ENCODE measurements around the gene CADPS. TPM values are rescaled to one million over a fixed set of nuclear protein-coding genes. Genes with fewer than 3 reads are reported as not detected.

CADPS gene
- total and polyA plus RNA-seq, 5 experiments from 2014 or later, result not detected

DNA sequence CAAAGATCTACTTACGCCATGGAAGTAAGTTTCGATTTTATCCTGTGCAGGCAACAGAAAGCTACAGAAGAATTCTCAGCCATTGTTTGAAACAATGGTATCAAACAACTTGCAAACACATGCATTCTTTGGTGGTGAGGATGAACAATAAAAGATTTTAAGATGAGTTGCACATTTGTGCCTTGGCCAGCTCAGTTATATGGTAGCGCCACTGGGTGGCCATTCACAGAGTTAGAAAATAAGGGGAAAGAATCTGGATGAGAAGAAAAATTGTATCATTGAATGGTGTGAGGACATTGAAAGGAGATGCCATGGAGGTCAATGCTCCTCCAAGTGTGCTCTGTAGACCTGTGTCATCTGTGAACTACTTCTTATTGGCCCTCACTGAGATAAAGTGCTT, 11.6 kb downstream of the CADPS start:
- no peak for ATAC-seq
- no peak overlapping the region for H3K4me3 Mint-ChIP-seq
- no peaks in the 10 kb centered on the region for H3K4me1 Mint-ChIP-seq
- no peak overlapping the region for H3K27ac Mint-ChIP-seq
- peaks cover 0 to 13% (median 2%) of the 10 kb centered on the region in 5 donors for H3K27me3 Mint-ChIP-seq
- no peak for DNase-seq
- H3K9me3 Mint-ChIP-seq, result peaks cover 0 to 7% (median 4%) of the 10 kb centered on the region in 9 donors
- POLR2A ChIA-PET, result no interaction called here
- H3K36me3 Mint-ChIP-seq, result no peaks in the 10 kb centered on the region

DNA sequence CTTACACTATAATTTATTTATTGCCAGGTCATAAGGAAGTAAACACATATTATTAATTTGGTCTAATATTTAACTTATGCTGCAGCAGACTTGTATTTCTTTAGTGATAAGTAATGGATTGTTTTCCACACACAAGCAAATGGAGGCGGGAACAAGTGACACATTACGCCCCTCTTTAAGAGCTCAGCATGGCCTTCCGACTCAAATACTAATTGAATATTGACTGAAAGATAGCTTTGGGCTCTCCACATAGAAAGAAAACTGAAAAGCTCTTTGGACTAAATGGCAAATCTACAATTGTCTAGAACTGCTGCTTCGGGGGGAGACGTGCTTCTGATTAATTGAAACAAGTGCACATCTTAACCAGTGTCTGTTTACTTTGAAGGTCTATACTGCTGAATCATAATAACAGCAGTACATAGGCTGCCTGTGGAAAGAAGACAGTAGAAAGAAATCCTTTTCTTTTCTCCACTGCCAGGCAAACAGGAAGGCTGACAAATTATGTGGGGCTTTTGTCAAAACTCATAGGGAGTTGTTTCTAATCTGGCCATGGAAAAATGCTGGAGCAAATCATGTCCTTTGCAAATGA, 15.9 kb downstream of the CADPS start:
- H3K27me3 Mint-ChIP-seq, result peaks cover 0 to 10% (median 1%) of the 10 kb centered on the region in 5 donors
- H3K36me3 Mint-ChIP-seq, result no peaks in the 10 kb centered on the region
- peaks cover 0 to 7% (median 1%) of the 10 kb centered on the region in 9 donors for H3K9me3 Mint-ChIP-seq
- DNase-seq, result no peak
- no peak for ATAC-seq
- POLR2A ChIA-PET, result no interaction called here
- no peak overlapping the region for H3K4me3 Mint-ChIP-seq
- H3K4me1 Mint-ChIP-seq, result no peaks in the 10 kb centered on the region
- no peak overlapping the region for H3K27ac Mint-ChIP-seq

DNA sequence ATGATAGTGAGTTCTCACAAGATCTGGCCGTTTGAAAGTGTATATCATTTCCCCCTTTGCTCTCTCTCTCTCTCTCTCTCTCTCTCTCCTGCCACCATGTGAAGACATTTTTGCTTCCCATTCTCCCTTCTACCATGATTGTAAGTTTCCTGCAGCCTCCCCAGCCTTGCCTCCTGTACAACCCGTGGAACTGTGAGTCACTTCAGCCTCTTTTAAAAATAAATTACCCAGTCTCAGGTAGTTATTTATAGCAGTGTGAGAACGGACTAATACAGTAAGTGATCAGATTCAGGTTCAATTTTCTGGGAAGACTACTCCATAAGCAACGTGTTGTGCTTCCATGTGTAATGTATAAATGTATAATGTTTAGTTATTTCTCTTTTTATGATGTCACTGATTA, 29.2 kb downstream of the CADPS start:
- ATAC-seq (no peak), DNase-seq (no peak)
- Mint-ChIP-seq H3K4me1 (no peaks in the 10 kb centered on the region), H3K4me3 (no peak overlapping the region), H3K36me3 (no peaks in the 10 kb centered on the region), H3K9me3 (peaks cover 1 to 22% (median 8%) of the 10 kb centered on the region in 9 donors), H3K27me3 (no peaks in the 10 kb centered on the region), H3K27ac (no peak overlapping the region)
- POLR2A ChIA-PET, result no interaction called here

DNA sequence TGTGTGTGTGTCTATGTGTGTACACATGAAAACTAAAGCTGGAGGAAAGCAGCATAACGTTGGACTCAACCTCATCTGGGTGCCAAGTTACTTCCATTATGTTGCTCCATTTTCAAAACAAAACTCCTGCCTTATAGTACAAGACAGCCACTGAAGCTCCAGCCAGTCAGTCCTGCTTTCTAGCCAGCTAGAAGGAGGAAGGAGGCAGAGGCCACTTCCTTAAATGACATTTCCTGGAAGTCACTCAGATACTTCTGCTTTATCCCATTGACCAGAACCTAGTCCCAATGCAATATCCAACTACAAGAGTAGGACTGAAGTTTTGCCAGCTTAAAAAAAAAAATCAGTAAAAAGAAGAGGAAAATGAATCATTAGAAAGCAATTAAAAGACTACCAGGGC, 31.7 kb downstream of the CADPS start:
- Mint-ChIP-seq H3K4me1 (no peaks in the 10 kb centered on the region), H3K27me3 (peaks cover 2 to 14% (median 5%) of the 10 kb centered on the region in 5 donors), H3K36me3 (no peaks in the 10 kb centered on the region), H3K9me3 (peaks cover 1 to 33% (median 9%) of the 10 kb centered on the region in 9 donors), H3K4me3 (no peak overlapping the region), H3K27ac (no peak overlapping the region)
- no peak for DNase-seq
- POLR2A ChIA-PET, result no interaction called here
- no peak for ATAC-seq

DNA sequence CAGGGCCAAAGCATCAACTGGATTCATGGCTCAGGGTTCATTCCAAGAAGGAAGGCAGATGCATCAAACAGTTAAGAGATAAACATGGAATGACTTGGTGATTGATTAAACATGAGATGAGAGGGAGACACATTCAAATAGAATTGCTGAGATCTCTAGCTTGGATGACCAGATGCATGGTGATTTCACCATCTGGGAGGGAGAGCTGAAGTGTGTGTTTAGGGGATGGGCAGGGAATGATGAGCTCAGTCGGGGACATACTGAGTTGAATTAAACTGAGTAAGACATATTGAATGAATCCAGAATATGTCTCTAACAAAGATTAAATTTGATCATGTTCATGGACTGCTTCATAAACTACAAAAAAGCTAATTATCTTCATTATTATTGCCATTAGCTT, 35.5 kb downstream of the CADPS start:
- Mint-ChIP-seq H3K4me3 (no peak overlapping the region), H3K27ac (no peak overlapping the region), H3K4me1 (no peaks in the 10 kb centered on the region), H3K9me3 (peaks cover 0 to 20% (median 4%) of the 10 kb centered on the region in 9 donors), H3K27me3 (peaks cover 2 to 23% (median 10%) of the 10 kb centered on the region in 5 donors), H3K36me3 (no peaks in the 10 kb centered on the region)
- DNase-seq (no peak), ATAC-seq (no peak)
- POLR2A ChIA-PET, result no interaction called here

DNA sequence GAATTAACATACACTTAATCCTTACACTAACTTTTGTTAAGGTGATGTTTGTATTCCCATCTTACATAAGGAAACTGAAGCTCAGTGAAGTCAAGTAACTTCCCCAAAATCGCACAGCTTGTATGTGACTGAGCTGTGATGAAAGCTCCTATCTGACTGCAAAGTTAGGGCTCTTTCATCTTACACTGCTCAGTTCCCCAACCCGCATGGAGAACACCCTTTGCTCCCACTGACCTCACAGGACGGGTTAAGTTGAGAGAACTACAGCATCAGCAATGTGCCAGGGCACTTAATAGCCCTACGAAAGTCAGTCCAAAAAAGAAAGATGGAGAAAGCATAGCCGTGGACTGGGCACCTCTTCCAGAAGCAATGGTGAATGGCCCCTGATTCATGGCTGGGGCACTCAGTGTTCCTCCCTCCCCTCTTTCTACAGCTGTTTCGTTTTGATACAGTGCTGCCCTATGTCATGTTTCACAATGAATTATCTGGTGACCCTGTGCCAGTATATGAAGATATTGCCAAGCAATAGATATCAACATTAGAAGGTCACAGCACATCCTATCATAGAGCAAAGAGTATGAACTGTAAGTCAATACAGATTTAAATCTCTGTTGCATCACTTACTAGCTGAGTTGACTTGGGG, 38.0 kb downstream of the CADPS start:
- Mint-ChIP-seq H3K4me1 (no peaks in the 10 kb centered on the region), H3K27me3 (peaks cover 2 to 23% (median 10%) of the 10 kb centered on the region in 5 donors), H3K4me3 (no peak overlapping the region), H3K36me3 (no peaks in the 10 kb centered on the region), H3K9me3 (peaks cover 0 to 11% (median 0%) of the 10 kb centered on the region in 9 donors), H3K27ac (no peak overlapping the region)
- DNase-seq (no peak), ATAC-seq (no peak)
- POLR2A ChIA-PET, result no interaction called here

DNA sequence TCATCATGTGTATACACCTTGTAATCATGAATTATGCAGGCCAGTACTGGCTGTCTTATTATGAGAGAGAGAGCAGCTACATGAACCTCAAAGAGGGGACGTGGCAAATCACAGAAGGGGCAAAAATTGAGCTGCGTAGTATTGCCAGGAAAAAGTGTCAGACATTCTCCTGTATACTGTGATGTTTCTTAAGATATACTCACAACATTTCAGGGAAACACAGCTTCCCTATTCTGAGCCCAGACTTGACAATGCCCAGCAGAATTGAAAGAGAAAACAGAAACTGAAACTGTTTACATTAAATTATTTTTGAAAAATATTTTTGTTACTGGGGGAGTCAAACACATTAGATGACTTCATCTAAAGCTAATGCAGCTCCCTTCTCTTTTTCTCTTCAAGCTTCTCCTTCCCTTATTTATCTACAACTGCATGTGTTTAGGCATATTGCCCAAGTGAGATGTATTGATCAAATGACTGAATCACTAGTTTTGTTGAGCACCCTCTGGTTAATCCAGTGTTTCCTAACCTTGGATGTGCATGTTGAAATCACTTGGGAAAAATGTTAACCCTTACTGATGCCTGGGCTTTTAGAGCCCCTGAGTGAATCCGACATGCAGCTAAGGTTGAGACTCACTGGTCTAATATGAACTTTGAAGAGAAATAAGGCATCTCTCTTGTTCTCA, 39.5 kb downstream of the CADPS start:
- H3K27me3 Mint-ChIP-seq, result peaks cover 2 to 23% (median 10%) of the 10 kb centered on the region in 5 donors

DNA sequence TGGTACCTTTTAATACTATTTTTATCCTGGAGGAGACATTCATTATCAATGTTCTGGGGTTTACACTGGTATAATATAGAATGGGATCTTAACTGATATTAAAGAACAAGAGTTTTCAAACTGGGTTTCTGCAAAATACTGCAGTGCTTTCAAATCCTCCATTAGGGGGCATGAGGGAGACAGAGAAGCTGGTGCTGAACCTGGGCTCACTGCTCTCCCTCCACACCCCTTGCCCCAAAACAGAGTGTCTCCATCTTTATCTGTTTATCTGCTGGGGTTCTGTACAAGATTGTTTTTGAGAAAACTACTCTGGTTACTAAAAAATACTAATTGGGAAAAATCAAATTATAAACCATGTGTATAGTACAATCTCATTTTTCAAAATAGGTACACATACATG, 41.7 kb downstream of the CADPS start:
- H3K27me3 Mint-ChIP-seq, result peaks cover 0 to 9% (median 4%) of the 10 kb centered on the region in 5 donors
- POLR2A ChIA-PET, result no interaction called here
- H3K36me3 Mint-ChIP-seq, result no peaks in the 10 kb centered on the region
- H3K4me1 Mint-ChIP-seq, result no peaks in the 10 kb centered on the region
- ATAC-seq (no peak), DNase-seq (no peak)
- H3K4me3 Mint-ChIP-seq, result no peak overlapping the region
- H3K9me3 Mint-ChIP-seq, result peaks cover 0 to 18% (median 0%) of the 10 kb centered on the region in 9 donors
- no peak overlapping the region for H3K27ac Mint-ChIP-seq

More for the DNA sequence above, 39.5 kb downstream of the CADPS start:
- Mint-ChIP-seq H3K36me3 (no peaks in the 10 kb centered on the region), H3K9me3 (peaks cover 0 to 18% (median 0%) of the 10 kb centered on the region in 9 donors), H3K4me3 (no peak overlapping the region), H3K27ac (no peak overlapping the region), H3K4me1 (no peaks in the 10 kb centered on the region)
- DNase-seq (no peak), ATAC-seq (no peak)
- POLR2A ChIA-PET, result no interaction called here

DNA sequence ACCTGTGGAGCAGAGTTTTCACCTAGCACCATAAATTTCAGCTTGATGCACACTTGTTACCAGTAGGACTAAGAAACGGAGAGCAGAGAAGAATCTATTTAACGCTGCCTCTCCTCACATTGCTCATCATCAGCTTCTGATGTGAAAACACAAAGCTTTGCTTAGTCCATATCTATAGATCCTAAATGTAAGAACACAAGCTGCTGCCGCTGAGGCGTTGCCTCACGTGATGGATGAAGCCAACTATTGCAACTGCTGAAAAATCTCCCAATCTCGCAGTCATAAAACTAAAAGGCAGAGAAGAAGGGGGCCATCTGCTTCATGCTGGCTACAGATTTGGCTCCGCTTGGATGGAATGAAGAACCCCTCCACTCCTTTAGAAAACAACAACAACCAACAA, 42.7 kb downstream of the CADPS start:
- H3K27ac Mint-ChIP-seq, result no peak overlapping the region
- peaks cover 0 to 18% (median 0%) of the 10 kb centered on the region in 9 donors for H3K9me3 Mint-ChIP-seq
- H3K27me3 Mint-ChIP-seq, result peaks cover 0 to 2% (median 0%) of the 10 kb centered on the region in 5 donors
- POLR2A ChIA-PET, result no interaction called here
- no peak overlapping the region for H3K4me3 Mint-ChIP-seq
- no peak for ATAC-seq
- no peaks in the 10 kb centered on the region for H3K36me3 Mint-ChIP-seq
- no peaks in the 10 kb centered on the region for H3K4me1 Mint-ChIP-seq
- no peak for DNase-seq

DNA sequence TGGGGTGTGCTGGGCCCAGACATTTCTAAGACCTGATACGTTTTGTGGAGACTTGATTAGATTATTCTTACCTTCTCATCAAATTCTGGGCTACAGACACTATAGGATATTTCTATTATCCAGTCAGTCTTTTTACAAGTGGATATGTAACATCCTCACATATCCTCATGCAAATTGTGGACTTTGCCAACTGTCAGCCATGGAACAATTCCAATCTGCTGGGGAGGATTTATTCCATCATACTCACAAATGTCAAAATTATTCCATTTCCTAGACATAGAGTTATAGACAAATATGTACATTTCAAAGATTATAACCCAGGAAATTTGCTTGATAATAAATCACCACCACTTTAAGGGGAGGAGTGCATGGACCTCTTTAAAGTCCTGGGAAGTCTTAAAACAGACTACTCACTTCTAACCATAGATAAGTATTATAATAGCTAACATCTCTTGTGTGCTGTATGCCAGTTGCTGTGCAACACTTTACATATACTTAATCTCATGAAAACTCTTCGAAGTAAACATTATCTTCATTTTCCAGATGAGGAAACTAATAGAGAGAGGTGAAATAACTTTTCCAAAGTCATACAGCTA, 44.4 kb downstream of the CADPS start:
- Mint-ChIP-seq H3K4me3 (no peak overlapping the region), H3K4me1 (no peaks in the 10 kb centered on the region), H3K27me3 (peaks cover 0 to 2% (median 0%) of the 10 kb centered on the region in 5 donors), H3K36me3 (no peaks in the 10 kb centered on the region), H3K27ac (no peak overlapping the region), H3K9me3 (peaks cover 0 to 18% (median 0%) of the 10 kb centered on the region in 9 donors)
- POLR2A ChIA-PET, result no interaction called here
- DNase-seq (no peak), ATAC-seq (no peak)

DNA sequence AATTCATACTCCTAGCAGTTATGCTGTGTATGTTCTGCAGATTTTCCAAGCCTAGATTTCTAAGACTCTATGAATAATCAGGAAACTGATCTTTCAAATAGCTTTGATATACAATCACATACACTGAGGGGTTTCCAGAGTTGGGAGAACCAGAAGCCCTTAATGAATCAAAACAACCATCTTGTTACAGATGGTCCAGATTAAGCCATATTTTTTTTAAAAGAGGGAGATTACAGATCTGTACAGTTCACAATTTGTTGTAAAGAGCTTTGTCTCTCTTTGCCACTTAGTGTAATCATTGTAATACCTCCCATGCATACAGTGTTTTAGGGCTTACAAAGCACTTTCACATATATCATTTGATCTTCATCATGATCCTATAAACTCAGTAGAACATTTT, 47.7 kb downstream of the CADPS start:
- POLR2A ChIA-PET, result no interaction called here
- no peak for DNase-seq
- no peak for ATAC-seq
- H3K27me3 Mint-ChIP-seq, result peaks cover 0 to 1% (median 0%) of the 10 kb centered on the region in 5 donors
- no peak overlapping the region for H3K27ac Mint-ChIP-seq
- no peaks in the 10 kb centered on the region for H3K4me1 Mint-ChIP-seq
- no peaks in the 10 kb centered on the region for H3K36me3 Mint-ChIP-seq
- peaks cover 0 to 11% (median 0%) of the 10 kb centered on the region in 9 donors for H3K9me3 Mint-ChIP-seq
- no peak overlapping the region for H3K4me3 Mint-ChIP-seq

DNA sequence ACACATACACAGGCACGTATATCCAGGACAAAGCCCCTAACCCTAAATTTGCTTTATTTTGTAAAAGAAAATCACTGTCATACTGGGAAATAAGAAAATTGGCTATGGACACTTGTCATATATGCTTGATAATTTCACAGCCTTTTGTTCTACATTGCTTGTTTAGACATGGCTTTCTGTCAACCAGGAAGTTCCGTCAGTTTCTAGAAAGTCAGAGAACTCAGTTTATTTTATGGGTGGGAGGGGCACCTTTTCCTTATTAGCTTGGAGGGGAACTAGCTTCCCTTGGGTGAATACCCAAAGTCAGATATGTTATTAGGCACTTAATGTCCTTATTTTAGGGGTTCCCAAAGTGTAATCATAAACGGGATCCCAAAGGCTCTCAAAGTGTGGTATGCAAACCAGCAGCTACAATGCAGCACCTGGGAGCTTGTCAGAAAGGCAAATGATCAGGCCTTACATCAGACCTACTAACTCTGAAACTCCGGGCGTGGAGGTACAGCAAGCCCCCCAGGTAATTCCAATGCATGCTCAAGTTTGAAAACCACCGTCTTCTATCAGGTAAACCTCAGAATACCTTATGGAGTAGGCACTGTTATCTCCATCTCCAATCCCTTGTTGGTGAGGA, 50.1 kb downstream of the CADPS start:
- Mint-ChIP-seq H3K27ac (no peak overlapping the region), H3K4me3 (no peak overlapping the region), H3K4me1 (no peaks in the 10 kb centered on the region), H3K36me3 (no peaks in the 10 kb centered on the region), H3K9me3 (peaks cover 0 to 17% (median 0%) of the 10 kb centered on the region in 9 donors), H3K27me3 (peaks cover 0 to 4% (median 0%) of the 10 kb centered on the region in 5 donors)
- ATAC-seq (no peak), DNase-seq (no peak)
- POLR2A ChIA-PET, result no interaction called here

Measured in naive thymus-derived CD8-positive, alpha-beta T cell (primary cell).